NT2/D1 (cell line): ENCODE results near the gene THAP12.

ENCODE experiments used
- SUZ12 ChIP-seq: IDR thresholded peaks from 2 replicates; pipeline ENCODE4 v1.6.1; 2011; ENCODE audit not compliant: insufficient read length, insufficient read depth; ENCODE audit errors: extremely low read depth
- YY1 ChIP-seq: IDR thresholded peaks from 2 replicates; pipeline ENCODE4 v1.6.1; 2011; ENCODE audit not compliant: insufficient read length, insufficient read depth
- ZNF274 ChIP-seq: IDR thresholded peaks from 2 replicates; pipeline ENCODE4 v1.6.1; 2011; ENCODE audit warnings: mild to moderate bottlenecking, low read depth, low read length

DNA sequence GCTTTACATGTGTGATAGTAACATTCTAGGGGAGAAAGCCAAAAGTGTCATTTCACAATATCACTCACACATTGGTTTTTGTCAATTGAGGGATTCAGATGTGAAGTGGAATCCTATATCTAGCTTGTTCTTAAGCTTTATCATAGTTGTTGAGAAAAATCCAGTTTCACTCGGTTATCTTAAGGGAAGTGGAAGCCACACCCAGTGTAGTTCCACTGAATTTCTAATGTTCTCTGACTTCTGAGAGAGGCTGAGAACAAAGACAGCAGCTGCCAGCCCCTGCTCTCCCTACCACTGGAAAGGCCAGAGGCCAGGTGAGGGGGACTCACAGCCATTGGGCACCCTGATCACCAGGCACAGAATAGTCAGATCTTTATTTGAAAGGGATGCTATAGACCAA, 53.7 kb downstream of the THAP12 start:
- no peak for TF ChIP-seq YY1
- no peak for TF ChIP-seq ZNF274
- TF ChIP-seq SUZ12, result no peak
